HEK293T (cell line): ENCODE results near the gene PJVK.

Experiments used
- SP1 ChIP-seq: fragments of 450-650 bp; IDR thresholded peaks from 2 replicates; pipeline ENCODE4 v1.6.1; 2017
- SUZ12 ChIP-seq: fragments of 450-650 bp; IDR thresholded peaks from 2 replicates; pipeline ENCODE4 v1.6.1; 2016; ENCODE audit warnings: mild to moderate bottlenecking
- ZNF384 ChIP-seq: fragments of 450-650 bp; IDR thresholded peaks from 2 replicates; pipeline ENCODE4 v1.6.1; 2016

DNA sequence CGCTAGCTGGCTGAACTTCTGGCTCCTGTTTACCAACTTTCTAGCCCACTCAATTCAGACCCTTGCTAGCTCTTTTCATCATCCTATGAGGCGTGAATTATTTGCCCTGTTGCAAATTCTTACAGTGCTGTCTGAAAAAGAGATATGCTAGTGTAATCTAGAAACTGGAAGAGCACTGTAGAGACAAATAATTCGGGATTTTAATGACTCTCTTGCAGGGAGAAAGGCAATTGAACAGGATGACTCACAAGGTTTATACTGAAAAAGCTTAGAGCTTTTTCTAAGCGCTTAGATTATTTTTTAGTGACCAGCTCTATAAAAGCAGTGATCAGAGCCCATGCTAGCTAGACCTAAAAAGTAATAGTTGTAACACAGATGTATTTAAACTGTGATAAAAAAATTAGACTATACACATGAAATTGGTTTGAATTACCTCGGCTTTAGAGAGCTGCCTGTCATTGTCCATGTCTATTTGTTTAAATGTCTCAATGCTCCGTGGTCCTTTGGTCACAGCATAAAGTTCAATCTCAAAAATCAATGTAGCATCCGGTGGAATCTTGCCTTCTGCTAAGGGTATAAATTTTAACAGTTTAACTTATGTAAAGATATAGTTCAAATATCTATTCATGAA is 18.2 kb downstream of the PJVK start:
- no peak for TF ChIP-seq SP1
- no peak for TF ChIP-seq ZNF384
- TF ChIP-seq SUZ12: no peak
